Activated CD4-positive, CD25-positive, alpha-beta regulatory T cell treated with anti-CD3 and anti-CD28 coated beads, Interleukin-2, amount 50 U/mL, for 16 hours (primary cell): Measurements from ENCODE around the gene LRP1B.

Experiments used
- DNase-seq: peaks from one replicate; pipeline ENCODE4 v3.0.0-alpha.2; 2020; ENCODE audit warnings: low read depth, low spot score

Gene LRP1B

GRCh38 chr2:140269000-140269399 lies 1861.8 kb downstream of the LRP1B start:
- DNase-seq: no peak

DNA sequence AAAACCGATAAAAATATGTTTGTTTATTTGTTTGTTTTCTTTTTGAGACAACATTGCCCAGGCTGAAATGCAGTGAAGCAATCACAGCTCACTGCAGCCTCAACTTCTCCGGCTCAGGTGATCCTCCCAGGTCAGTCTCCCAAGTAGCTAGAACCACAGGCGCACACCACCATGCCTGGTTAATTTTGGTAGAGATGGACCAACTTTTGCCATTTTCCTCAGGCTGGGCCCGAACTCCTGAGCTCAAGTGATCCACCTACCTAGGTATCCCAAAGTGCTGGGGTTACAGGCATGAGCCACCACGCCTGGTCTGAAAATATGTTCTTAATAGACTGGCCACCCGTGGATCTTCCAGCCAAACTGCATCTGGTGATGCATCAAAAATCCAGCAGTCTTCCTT lies 1867.9 kb downstream of the LRP1B start:
- DNase-seq: no peak

DNA sequence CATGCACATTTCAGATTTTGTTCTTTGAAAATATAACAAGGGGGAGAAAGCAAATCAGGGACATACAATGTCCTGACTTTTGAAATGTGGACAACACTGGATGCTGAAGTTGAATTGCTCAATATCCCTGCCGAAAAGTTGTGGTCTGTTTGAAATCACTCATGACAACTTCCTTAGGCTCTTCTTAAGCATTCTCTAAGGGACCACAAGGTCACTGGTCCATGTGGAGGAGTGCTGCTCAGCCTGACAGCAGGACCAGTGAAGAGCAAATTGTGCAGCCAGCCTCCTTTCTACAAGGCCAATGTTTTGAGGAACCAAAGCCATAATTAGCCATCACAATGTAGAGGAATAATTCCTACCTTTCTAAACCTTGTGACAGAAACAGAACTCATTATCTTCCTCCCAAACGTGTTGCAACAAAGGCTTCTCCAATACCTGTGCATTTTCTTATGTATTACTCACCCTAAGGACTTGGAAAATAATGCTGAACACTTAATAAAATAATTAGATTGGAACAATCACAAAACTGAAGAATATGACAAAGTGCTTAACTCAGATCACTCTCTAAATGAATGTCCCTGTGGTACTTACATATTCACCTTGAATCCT lies 1873.0 kb downstream of the LRP1B start:
- DNase-seq: no peak

DNA sequence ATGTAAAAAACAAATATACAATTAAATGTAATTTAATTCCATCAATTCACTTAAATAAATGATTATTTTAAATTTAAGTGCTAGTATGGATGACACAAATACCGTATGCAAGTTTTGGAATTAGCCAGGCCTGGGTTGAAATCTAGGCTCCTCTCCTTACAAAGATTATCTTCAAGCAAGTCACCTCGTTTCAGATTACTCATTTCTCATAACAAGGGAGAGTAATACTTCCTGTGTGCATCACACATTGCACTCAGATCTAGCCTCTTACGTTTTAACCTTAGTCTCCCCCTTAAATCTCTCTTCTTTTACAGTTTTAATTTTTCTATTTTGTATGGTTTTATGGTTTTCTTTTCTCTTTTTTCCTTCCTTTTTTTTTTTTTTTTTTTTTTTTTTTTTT lies 1874.7 kb downstream of the LRP1B start:
- no peak for DNase-seq

GRCh38 chr2:140249821-140250220 lies 1881.0 kb downstream of the LRP1B start:
- DNase-seq: no peak

- DNase-seq: no peak
Measured at GRCh38 chr2:140248623-140249022, 1882.2 kb downstream of the LRP1B start.

- DNase-seq: no peak
Measured at GRCh38 chr2:140247451-140248195, 1883.2 kb downstream of the LRP1B start.

- no peak for DNase-seq
Measured at GRCh38 chr2:140246957-140247356, 1883.9 kb downstream of the LRP1B start.

DNA sequence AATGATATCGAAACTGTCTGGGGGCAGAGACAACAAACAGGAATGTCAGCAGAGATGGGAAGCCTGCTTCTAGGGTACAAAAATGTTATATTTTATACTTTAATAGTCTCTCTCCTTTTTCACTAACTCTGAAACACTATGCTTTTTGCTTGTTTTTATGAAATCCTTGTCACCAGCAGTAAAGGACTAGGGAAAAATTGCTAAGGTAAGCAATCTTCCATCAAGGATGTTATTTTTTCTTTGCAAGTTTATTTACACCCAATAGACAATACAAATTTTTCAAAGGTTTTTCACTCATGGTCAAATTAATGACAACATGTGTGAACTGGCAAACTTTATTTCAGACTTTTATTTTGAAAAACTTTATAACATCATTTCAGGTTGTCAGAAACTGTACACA lies 1884.8 kb downstream of the LRP1B start:
- no peak for DNase-seq

GRCh38 chr2:140242889-140243288 lies 1887.9 kb downstream of the LRP1B start:
- DNase-seq: no peak

DNA sequence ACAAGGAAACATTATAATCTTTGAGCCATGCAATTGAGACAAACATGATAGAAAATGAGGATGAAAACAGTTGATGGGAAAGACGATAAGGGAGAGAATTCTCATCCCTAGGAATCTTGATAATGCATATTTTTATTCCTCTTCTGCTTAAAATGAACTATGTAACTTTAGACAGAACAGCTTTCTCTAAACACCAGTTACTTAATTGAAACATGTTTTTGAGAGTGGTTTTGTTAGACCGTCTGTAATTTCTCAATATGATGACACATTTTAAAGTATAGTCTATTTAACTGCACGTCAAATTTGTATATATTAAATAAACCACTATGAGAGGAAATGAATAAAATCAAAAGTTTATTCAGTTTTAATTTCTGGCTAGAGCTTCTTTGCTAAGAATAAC lies 1896.7 kb downstream of the LRP1B start:
- DNase-seq: no peak

DNA sequence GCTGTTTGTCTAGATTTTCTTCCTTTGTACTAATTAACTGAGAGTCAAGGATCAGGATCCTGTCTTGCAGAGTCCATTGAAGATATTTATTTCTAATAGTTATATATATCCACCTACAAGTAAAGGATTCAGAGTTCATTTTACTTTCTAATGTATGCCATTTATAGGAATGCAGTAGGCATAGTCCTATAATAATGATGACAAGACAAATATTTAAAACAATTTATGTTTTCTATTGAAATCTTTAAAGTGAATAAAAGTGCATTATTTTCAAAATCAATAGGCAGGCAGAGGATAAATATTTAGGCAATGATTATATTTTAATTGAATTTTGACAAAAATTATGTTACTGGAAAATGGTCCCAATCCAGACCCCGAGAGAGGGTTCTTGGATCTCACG lies 1919.9 kb downstream of the LRP1B start:
- no peak for DNase-seq

DNA sequence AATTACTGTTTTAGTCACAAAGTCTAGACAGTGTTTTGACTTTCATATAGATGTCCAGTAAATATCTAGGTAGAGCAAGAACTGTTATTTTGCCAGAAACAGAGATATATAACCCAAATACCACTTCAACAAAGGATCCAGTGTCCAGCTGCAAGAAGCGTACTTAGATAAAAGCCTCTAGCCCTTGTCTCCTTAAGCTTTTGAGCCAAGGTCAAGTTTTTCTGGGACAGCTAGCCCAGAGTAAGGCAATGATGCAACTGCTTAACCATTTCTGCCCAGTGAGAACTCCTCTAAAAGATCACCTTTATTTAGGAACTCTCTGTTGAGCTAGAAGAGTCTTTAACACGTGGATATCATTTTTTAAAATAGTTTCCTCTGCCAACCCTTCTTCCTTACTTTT lies 1925.7 kb downstream of the LRP1B start:
- DNase-seq: no peak

GRCh38 chr2:140203347-140203746 lies 1927.5 kb downstream of the LRP1B start:
- DNase-seq: no peak

GRCh38 chr2:140201572-140201971 lies 1929.2 kb downstream of the LRP1B start:
- DNase-seq: no peak

DNA sequence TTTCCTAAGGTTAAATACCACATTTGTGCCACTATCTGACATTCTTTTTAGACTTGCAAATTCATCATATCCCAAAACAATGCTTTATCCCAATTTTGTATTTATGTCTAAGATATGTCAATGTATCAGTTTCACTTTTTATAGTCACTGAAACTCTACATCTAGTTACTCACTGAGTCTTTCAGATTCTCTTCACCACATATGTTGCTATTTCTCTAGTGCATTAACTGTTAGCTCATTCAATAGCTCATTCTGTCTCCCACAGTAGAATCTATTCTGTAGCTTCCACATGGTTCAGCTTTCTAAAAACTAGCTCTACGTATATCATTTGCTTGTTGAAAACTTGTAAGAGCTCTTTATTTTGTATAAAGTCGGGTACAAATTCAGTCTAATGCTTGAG lies 1930.1 kb downstream of the LRP1B start:
- DNase-seq: no peak

DNA sequence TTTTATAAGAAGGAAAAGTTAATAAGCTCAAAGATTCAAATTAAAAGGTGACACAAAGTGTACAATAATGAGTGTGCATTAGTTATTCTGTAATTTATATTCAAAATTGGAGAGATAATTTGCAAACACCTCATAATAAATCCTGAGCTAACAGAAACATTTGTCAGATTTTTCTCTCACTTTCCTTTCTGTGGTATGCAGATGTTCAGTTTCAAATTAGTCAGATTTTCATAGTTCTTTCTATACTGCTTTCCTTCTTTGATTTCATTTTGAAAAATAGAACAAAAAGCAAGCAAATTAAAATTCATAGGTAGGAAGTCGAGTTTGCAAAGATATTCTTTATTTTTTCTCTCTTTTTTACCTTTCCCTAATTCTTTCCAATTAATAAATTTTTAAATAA lies 1930.5 kb downstream of the LRP1B start:
- no peak for DNase-seq

- DNase-seq: no peak
Measured at GRCh38 chr2:140199312-140199711, 1931.5 kb downstream of the LRP1B start.

DNA sequence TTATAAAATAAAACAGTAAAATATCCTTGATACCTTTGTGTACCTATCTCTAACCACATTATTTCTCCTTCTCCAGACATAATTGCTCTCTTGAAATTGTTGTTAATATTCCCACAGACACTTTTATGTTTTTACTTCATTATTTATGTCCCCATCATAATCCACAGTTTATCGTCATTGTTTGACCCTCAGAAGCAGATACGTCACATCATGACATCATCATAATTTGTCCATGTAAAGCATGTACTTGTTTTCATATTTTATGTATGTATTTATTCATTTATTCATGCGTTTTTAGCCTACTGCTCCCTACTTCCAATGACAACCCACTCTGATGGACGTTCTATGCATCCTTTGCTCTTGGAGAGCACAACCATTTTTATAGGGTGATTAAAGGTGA lies 1943.7 kb downstream of the LRP1B start:
- DNase-seq: no peak

- DNase-seq: no peak
Measured at GRCh38 chr2:140186313-140186712, 1944.5 kb downstream of the LRP1B start.

DNA sequence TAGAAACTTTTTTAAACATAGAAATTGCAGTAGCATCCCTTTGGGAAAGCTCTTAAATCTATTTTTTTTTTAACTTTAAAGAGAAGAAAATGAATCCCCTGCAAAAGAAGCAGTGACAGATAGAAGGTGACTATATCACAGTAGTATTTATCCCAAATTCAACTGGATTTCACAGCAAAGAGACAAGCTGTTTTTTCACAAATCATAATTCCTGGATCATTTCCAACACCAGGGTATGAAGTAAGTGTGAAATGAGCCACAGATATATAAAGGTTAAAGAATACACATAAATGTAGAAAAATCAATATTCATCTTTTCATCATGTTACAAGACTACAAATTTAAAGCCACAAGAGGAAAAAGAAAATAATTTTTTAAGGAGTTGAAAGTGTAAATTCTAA lies 1945.7 kb downstream of the LRP1B start:
- no peak for DNase-seq

DNA sequence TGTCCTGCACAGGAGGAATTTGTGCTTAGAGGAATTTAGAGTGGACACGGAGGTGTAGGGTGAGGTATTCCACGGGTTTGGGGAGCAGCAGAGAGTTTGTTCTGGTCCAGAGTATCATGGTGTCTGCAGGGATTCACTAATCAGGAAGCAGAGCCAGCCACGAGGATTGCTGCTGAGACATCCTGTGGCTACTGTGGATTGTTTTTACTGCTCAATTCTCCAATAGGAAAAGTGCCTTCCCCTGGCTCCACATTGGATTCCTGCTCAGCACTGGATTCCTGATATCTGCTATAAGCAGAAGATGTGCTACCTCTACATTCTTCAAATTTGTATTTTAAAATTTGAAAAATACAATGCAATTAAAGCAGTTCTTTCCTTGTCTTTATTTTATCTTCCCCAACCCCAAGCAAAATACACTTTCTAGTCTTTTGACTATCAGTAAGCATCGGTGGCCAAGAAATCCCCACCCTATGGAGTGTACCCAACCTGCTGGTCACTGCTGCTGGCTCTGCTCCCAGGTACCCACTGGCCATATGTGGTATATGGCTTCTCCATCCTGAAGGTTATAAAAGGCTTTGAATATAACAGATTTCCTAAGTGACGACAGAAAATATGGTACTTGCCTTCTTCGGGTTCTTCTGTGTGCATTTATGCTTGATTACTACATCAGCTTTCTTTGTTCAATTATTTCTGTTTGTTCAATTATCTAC lies 1947.6 kb downstream of the LRP1B start:
- no peak for DNase-seq
